Kidney capillary endothelial cell (primary cell): ENCODE data around the gene BCO2.
A peak's percentile ranks its signal among the peaks of the same experiment; 100 is the strongest.

ENCODE experiments used
- DNase-seq: peaks from one replicate; pipeline ENCODE4 v3.0.0-alpha.2; 2018; ENCODE audit warnings: low spot score

Gene BCO2

DNA sequence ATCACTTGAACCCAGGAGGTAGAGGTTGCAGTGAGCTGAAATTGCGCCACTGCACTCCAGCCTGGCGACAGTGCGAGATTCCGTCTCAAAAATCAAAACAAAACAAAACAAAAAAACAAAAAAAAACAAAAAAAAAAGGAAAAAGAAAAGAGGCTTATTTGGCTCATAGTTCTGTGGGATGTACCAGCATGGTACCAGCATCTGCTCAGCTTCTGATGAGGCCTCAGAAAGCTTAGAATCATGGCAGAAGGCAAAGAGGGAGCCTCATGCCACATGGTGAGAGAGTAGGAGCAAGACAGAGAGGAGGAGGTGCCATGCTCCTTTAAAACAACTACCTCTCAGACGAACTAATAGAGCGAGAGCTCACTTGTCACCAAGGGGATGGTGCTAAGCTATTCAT, 40.3 kb downstream of the BCO2 start:
- no peak for DNase-seq

- DNase-seq: no peak
These were observed 41.3 kb downstream of the BCO2 start for GRCh38 chr11:112216561-112217105.

GRCh38 chr11:112219476-112220232, 44.3 kb downstream of the BCO2 start:
- DNase-seq: peak; percentile 71

GRCh38 chr11:112221274-112221835, 46.0 kb downstream of the BCO2 start:
- no peak for DNase-seq

- DNase-seq: no peak
These were observed 47.0 kb downstream of the BCO2 start for GRCh38 chr11:112222303-112222702.

DNA sequence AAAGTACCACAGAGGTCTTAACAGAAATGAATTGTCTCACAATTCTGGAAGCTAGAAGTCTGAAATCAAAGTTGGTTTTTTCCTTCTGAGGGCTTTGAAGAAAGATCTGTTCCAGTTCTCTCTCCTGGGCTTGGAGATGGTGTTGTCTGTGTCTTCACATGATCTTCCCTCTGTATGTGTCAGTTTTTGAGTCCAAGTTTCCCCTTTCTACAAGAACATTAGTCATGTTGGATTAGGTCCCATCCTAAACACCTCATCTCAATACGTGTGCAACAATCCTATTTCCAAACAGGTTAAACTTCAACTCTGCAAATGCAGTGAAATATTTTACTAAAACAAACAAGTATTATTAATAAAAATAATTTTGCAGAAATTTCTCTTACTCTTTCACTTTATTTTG, 47.8 kb downstream of the BCO2 start:
- no peak for DNase-seq

DNA sequence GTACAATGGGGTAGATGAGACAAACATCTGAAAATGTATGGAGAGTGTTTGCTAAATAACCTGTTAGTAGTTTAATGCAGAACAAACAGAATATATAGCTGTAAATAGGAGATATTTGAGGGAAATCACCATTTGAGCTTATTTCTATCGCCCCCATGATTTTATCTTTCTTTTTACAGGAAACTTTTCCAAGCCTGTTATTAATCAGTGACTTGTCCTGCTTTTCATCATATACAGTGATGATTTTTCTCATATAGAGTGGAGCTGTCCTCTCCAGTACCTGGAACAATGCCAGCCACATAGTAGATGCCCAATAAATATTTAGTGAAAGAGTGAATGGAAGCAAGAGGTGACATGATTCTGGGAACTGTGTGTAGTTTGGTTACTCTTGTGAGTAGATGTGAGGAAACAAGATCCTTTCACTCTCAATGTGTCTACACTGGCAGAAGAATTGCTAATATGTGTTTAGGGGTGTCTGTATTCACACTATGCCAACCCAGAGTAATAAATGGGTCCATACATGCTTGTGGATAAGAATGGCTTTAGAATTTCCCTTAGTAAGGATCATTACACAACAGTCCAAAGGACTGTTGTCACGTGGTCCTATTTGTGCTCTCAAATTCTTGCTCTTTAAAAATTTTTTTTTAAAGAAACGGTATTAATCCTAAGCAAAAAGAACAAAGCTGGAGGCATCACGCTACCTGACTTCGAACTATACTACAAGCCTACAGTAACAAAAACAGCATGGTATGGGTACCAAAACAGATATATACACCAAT, 48.6 kb downstream of the BCO2 start:
- DNase-seq: no peak

DNA sequence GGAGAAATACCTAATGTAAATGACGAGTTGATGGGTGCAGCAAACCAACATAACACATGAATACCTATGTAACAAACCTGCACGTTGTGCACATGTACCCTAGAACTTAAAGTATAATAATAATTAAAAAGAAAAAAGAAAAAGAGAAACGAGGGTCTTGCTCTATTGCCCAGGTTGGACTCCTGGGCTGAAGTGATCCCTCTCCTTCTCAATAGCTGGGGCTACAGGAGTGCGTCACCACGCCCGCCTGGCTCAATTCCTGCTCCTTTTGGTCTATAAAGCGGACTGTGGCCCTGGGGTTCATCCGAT, 50.4 kb downstream of the BCO2 start:
- DNase-seq: no peak

- DNase-seq: peak; percentile 84
These were observed 50.9 kb downstream of the BCO2 start, which contains the start of gene PTS for GRCh38 chr11:112226062-112226830. TSS of gene PTS (plus strand) at chr11:112226428. CDS start at chr11:112226444, 16 bp downstream.

GRCh38 chr11:112226831-112227401, 51.6 kb downstream of the BCO2 start:
- DNase-seq: peak; percentile 10

DNA sequence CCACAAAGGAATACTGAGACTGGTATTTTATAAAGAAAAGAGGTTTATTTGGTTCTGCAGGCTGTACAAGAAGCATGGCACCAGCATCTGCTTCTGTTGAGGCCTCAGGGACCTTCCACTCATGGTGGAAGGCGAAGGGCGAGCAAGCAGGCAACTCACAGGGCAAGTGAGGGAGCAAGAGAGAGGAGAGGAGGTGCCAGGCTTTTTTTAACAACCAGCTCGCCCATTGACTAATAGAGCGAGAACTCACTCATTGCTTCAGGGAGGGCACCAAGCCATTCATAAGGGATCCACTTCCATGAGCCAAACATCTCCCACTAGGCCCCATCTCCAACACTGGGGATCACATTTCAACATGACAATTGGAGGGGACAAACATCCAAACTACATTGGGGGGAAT, 52.2 kb downstream of the BCO2 start:
- DNase-seq: no peak

- DNase-seq: no peak
These were observed 53.4 kb downstream of the BCO2 start for GRCh38 chr11:112228706-112229105.

- no peak for DNase-seq
These were observed 53.8 kb downstream of the BCO2 start for GRCh38 chr11:112229159-112229558.

DNA sequence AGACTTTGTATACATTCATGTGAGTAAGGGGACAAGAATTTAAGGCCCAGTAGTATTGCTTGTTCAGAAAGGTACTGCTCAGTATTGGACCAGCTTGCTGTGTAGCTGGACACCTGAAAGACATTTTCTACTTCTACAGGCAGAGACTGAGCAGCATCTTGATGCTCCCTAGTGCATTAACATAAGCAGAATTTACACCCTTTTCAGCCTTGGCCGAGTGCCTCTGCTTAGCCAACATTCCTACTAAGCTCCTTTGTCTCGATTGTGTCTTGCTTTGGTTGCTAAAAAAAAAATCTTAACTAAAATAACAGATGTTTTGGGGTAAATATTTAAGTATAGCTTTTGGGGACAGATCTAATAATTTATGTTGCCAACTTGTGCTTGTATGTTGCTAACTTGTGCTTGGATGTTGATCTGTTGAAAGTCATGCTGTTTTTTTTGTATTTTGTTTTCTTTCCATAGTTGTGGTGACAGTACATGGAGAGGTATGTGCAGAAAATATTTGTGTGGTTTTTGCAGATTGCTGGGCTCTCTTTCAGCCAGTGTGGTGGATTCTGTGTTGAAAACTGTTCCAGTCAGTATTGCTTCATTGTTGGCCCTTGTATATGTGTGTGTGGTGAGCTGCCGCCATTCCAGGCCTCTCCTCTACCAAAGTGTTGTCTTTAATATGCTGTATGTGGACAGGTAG, 54.6 kb downstream of the BCO2 start:
- DNase-seq: no peak

DNA sequence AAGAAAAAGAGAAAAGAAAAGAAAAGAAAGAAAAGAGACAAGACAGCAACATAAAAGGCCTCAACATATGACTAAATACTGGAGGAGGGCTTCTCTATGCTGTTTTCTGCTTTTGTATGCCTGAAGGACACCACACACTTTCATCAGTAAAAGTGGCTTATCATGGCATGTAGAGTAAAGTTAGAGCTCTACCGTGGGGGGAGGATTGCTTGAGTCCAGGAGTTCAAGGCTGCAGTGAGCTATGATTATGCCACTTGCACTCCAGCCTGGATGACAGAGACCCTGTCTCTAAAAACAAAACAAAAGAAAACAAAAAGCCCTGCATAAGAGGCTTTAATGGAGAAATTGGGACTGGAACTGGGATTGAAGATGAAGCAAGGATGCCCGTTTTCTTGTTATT, 56.6 kb downstream of the BCO2 start:
- DNase-seq: no peak

GRCh38 chr11:112235750-112236390, 60.6 kb downstream of the BCO2 start:
- no peak for DNase-seq

- no peak for DNase-seq
These were observed 62.1 kb downstream of the BCO2 start for GRCh38 chr11:112237451-112237850.

DNA sequence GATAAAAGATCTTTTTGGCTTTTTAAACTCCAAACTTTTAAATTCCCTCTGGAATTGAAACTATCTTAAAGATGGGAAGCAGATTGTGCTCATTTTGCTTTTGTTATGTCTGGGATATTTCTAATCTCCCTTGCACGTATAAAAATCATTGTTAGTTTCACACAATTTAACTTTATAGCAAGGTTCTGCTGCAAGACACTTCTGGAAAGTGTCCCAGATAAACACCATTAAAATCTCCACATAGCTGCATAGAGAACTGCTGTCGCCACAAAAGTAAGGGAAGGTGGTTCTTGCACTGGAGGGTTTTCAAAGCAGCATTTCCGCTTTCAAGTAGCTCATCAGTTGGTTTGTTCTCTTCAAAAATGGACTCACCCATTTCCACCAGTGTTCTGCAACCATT, 62.7 kb downstream of the BCO2 start:
- DNase-seq: no peak

- DNase-seq: no peak
These were observed 66.2 kb downstream of the BCO2 start for GRCh38 chr11:112241486-112241885.

GRCh38 chr11:112247201-112247600, 71.9 kb downstream of the BCO2 start:
- no peak for DNase-seq

- DNase-seq: no peak
These were observed 72.9 kb downstream of the BCO2 start for GRCh38 chr11:112248201-112248600.
